ENCODE results near the gene SLC16A2.

Gene SLC16A2

DNA sequence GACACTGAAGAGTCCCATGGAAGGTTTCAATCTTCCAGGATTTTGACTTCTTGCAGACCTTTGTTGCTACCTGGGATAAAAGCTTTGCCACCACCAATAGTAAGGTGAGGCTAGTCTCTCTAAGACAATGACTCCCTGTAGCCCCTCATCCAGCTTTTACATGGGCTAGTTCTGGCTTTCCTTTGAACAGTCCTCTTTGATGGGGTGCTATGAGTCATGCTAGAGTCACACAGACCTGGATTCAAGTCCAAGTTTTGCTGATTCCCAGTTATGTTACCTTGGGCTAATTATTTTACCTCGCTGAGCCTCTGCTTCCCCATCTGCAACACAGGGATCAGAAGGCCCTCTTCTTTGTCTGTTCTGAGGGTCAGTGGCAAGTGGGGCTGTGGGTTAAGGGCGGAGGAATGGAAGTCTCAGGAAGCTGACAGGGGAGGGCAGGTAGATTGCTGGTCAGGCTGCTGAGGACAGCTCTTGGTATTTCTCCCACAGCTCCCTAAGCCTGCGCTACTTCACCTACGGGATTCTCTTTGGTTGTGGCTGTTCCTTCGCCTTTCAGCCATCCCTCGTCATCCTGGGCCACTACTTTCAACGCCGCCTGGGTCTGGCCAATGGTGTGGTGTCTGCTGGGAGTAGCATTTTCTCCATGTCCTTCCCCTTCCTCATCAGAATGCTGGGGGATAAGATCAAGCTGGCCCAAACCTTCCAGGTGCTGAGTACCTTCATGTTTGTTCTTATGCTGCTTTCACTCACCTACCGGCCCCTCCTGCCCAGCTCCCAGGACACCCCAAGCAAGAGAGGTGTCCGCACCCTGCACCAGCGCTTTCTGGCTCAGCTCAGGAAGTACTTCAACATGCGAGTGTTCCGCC is 102.8 kb downstream of the SLC16A2 start:
- Mint-ChIP-seq H3K9me3 (no peaks in the 10 kb centered on the region), H3K36me3 (ENCODE audit: low read depth) (no peaks in the 10 kb centered on the region), H3K27ac (no peak overlapping the region), H3K4me1 (ENCODE audit: low read depth) (no peaks in the 10 kb centered on the region), H3K4me3 (no peak overlapping the region), H3K27me3 (ENCODE audit: low read depth) (no peaks in the 10 kb centered on the region)
- no peak for DNase-seq (ENCODE audit: low spot score)

DNA sequence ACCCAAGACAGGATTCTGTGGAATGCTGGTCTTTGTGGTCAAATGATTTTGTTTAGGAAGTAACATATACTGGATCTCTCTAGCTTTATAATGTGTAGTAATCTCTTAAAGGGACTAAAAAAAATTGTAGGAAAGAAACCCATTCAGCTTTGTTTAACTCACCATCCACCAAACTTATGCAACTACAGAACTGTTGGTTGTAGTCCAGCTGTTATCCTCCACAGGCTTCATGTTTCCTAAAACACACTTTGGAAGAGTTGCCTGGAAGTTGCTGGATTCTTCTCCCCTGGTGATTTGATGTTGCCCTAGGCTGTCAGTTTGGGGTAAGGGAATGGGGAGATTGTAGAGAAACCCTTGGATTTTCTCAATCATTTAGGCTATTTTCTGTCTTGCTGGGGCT is 103.8 kb downstream of the SLC16A2 start:
- no peak overlapping the region for H3K4me3 Mint-ChIP-seq
- no peak for DNase-seq (ENCODE audit: low spot score)
- no peaks in the 10 kb centered on the region for H3K9me3 Mint-ChIP-seq
- no peak overlapping the region for H3K27ac Mint-ChIP-seq
- no peaks in the 10 kb centered on the region for H3K36me3 Mint-ChIP-seq (ENCODE audit: low read depth)
- no peaks in the 10 kb centered on the region for H3K4me1 Mint-ChIP-seq (ENCODE audit: low read depth)
- no peaks in the 10 kb centered on the region for H3K27me3 Mint-ChIP-seq (ENCODE audit: low read depth)

DNA sequence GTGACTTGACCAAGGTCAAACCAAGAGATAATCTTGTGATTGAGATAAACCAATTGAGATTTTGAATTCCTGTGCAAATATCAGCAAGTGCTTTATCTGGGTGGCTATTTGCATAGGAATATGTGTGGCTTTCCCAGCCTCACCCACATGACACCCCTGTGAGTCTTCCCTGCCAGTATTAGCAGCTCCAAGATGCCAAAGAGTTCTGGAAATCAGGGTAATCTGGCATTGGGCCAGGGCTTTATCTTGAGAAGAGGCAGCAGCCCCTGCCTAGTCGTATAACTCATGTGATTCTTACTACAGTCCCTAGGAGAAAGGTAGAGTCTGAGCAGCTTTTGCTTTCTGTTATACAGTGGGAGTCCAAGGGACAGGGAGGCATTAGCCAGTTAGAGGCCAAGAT is 105.5 kb downstream of the SLC16A2 start:
- H3K4me3 Mint-ChIP-seq, result no peak overlapping the region
- no peak overlapping the region for H3K27ac Mint-ChIP-seq
- no peak for DNase-seq (ENCODE audit: low spot score)
- no peaks in the 10 kb centered on the region for H3K36me3 Mint-ChIP-seq (ENCODE audit: low read depth)
- no peaks in the 10 kb centered on the region for H3K27me3 Mint-ChIP-seq (ENCODE audit: low read depth)
- no peaks in the 10 kb centered on the region for H3K9me3 Mint-ChIP-seq
- H3K4me1 Mint-ChIP-seq (ENCODE audit: low read depth), result no peaks in the 10 kb centered on the region

DNA sequence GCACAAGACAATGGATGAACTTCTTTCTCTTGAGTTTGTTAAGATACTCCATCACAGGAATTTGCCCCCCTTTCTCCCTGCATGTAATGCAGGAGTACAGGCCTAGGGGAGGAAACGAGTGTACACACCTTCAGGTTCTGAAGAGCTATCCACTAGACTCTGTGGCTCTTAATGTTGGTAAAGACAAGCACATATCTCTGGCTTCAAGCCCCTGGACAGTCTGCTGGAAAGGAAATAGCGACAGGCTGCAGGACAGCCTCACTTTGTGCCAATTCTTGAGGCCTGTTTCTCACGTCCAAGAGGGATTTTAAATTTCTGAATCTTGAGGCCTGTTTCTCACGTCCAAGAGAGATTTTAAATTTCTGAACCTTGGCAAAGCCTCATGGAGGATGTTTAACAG is 106.1 kb downstream of the SLC16A2 start:
- Mint-ChIP-seq H3K36me3 (ENCODE audit: low read depth) (no peaks in the 10 kb centered on the region), H3K27me3 (ENCODE audit: low read depth) (no peaks in the 10 kb centered on the region), H3K27ac (no peak overlapping the region), H3K4me3 (no peak overlapping the region), H3K4me1 (ENCODE audit: low read depth) (no peaks in the 10 kb centered on the region), H3K9me3 (no peaks in the 10 kb centered on the region)
- DNase-seq (ENCODE audit: low spot score), result no peak

DNA sequence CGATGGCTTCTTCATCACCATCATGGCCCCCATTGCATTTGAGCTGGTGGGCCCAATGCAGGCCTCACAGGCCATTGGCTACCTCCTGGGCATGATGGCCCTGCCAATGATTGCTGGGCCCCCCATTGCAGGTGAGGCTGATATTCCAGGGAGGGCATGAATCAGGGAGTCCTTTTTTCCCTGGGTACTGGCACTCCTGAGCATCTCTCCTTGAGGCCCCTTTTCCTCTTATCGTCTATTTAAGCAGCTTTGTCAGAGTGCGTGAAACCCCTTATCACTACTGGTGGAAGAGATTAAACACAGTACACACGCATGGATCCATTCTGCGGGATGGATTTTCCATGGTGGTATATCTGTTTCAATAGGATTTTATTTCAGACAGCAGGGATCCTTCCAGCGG is 108.0 kb downstream of the SLC16A2 start:
- Mint-ChIP-seq H3K27me3 (ENCODE audit: low read depth) (no peaks in the 10 kb centered on the region), H3K9me3 (no peaks in the 10 kb centered on the region), H3K4me1 (ENCODE audit: low read depth) (no peaks in the 10 kb centered on the region), H3K36me3 (ENCODE audit: low read depth) (no peaks in the 10 kb centered on the region), H3K27ac (no peak overlapping the region), H3K4me3 (no peak overlapping the region)
- no peak for DNase-seq (ENCODE audit: low spot score)

DNA sequence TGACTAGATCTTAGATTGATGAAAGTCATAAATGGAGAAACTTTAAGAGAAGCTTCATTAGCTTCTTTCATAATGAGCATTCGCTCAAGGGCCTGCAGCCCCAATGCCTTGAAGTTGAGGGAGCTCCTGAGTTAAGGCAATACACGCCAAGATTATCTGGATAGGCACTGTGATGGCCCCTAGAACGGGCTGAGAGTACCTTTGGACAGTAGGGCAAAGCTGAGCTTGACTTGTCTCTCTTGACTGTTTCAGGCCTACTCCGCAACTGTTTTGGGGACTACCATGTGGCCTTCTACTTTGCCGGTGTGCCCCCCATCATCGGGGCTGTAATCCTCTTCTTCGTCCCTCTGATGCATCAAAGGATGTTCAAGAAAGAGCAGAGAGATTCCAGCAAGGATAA is 109.8 kb downstream of the SLC16A2 start:
- H3K27ac Mint-ChIP-seq, result no peak overlapping the region
- no peaks in the 10 kb centered on the region for H3K36me3 Mint-ChIP-seq (ENCODE audit: low read depth)
- peaks cover 7% of the 10 kb centered on the region for H3K4me1 Mint-ChIP-seq (ENCODE audit: low read depth)
- H3K9me3 Mint-ChIP-seq, result no peaks in the 10 kb centered on the region
- DNase-seq (ENCODE audit: low spot score), result no peak
- no peak overlapping the region for H3K4me3 Mint-ChIP-seq
- H3K27me3 Mint-ChIP-seq (ENCODE audit: low read depth), result no peaks in the 10 kb centered on the region

DNA sequence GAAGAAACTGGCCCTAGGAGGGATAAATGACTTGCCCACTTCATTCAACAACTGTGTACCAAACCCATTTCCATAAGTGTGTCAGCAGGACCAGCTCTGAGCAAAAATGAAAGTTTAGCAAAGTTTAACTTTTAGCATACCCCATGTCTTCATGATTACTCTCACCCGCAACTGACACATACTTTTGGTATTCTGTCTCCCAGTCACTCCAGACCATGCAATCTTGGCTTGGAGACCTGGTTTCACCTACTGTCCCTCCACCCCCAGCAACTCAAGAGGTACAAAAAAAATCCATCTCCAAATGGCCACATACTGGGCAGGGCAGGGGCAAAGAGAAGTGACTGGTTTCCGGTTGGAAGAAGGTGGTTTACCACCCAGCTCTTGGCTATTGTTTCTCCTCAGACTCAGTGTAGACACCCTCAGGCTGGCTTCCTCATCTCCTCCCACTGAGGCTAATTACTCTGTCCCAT is 113.3 kb downstream of the SLC16A2 start:
- Mint-ChIP-seq H3K27me3 (ENCODE audit: low read depth) (no peaks in the 10 kb centered on the region), H3K9me3 (no peaks in the 10 kb centered on the region), H3K4me3 (no peak overlapping the region), H3K27ac (peak overlapping the region; percentile 45), H3K36me3 (ENCODE audit: low read depth) (no peaks in the 10 kb centered on the region), H3K4me1 (ENCODE audit: low read depth) (peaks cover 9% of the 10 kb centered on the region)
- DNase-seq (ENCODE audit: low spot score), result peak; percentile 33

DNA sequence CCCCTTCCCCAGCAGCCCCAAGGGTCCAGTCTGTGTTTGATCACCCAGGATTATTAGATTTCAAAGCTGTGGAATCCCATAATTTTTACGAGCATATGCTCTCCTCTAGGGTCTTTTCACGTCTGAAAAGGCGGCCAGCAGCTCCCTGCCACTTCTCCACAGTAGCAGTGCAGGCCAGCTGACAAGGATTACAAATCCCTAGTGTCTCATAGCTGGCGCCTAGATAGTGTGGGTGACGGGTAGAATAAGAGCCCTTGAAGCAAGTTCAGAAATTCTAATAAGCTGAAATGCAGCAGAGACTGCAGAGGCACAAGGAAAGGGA is 113.8 kb downstream of the SLC16A2 start:
- no peaks in the 10 kb centered on the region for H3K9me3 Mint-ChIP-seq
- H3K27ac Mint-ChIP-seq, result peak overlapping the region; percentile 79
- H3K27me3 Mint-ChIP-seq (ENCODE audit: low read depth), result no peaks in the 10 kb centered on the region
- peaks cover 9% of the 10 kb centered on the region for H3K4me1 Mint-ChIP-seq (ENCODE audit: low read depth)
- no peaks in the 10 kb centered on the region for H3K36me3 Mint-ChIP-seq (ENCODE audit: low read depth)
- no peak for DNase-seq (ENCODE audit: low spot score)
- peak overlapping the region; percentile 72 for H3K4me3 Mint-ChIP-seq

DNA sequence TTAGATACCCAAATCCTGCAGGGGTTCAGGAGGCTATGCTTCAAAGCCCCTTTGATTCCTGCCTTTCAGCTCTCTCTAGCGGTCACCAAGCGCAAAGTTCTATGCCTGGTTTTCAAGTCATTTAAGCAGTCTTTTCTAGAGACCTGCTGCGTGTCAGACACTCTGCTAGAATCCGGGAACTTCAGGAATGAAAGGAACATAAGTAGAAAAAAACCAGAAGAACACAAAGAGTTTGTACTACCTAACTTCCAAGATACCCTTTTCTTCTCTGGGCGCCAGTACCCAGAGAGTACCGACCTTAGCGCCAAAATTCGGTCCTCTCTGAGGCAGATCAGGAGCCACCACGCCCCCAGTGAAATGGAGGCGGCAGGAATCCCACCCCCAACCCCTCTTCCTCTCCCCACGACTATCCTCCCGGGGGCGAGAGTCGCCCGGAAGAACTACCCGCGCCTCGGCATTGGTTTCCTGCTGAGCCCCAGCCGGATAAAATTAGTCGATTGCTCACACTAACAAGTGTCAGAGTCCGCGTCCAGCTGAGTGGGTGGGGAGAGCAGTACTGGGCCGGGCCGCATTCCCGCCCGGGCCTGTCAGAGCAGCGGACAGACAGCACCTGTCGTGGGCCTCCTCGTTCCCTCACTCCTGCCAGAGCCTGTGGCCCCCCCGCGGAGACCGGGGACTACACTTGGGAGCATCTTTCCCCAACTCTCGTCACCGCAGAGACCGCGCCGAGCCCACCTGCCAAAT is 114.3 kb downstream of the SLC16A2 start:
- Mint-ChIP-seq H3K4me1 (ENCODE audit: low read depth) (peaks cover 10% of the 10 kb centered on the region), H3K36me3 (ENCODE audit: low read depth) (no peaks in the 10 kb centered on the region)

DNA sequence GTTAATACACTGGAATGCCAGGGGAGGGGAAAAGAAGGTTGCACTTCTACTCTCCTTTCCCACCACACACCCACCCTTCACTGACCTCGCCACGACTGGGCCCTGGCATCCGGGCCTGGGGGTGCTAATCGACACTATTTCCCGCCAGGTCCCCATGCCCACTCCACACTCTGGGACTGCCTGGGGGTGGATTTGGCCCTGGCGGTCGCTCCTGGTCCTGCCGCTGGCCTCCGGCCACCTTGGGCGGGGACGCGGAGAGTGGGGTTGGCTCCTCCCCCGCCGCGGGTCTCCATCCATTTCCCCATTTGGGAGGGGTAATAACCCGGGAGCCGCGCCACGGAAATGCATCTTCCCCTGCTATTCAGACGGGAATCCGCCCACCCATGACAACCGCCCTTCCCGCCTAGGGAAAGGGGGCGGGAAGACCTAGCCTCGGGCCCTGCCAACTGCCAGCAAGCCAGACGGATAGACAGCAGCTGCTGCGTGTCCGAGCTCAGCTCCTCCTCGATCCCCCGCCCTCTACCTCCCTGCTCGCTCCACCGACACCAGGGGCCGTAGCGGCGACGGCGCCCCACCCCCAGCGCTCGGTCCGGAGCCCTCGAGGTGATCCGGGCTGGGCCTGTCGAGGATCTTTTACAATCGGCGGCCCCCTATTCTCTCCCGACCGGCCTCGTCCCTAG is 115.0 kb downstream of the SLC16A2 start:
- H3K4me1 Mint-ChIP-seq (ENCODE audit: low read depth), result peaks cover 12% of the 10 kb centered on the region
- peak; percentile 21 for DNase-seq (ENCODE audit: low spot score)
- H3K27me3 Mint-ChIP-seq (ENCODE audit: low read depth), result no peaks in the 10 kb centered on the region
- H3K36me3 Mint-ChIP-seq (ENCODE audit: low read depth), result no peaks in the 10 kb centered on the region
- peak overlapping the region; percentile 72 for H3K4me3 Mint-ChIP-seq
- H3K9me3 Mint-ChIP-seq, result no peaks in the 10 kb centered on the region
- H3K27ac Mint-ChIP-seq, result peak overlapping the region; percentile 79

More for the DNA sequence above, 114.3 kb downstream of the SLC16A2 start:
- H3K9me3 Mint-ChIP-seq, result no peaks in the 10 kb centered on the region
- DNase-seq (ENCODE audit: low spot score), result peak; percentile 49
- peak overlapping the region; percentile 72 for H3K4me3 Mint-ChIP-seq
- H3K27ac Mint-ChIP-seq, result peak overlapping the region; percentile 79
- no peaks in the 10 kb centered on the region for H3K27me3 Mint-ChIP-seq (ENCODE audit: low read depth)

DNA sequence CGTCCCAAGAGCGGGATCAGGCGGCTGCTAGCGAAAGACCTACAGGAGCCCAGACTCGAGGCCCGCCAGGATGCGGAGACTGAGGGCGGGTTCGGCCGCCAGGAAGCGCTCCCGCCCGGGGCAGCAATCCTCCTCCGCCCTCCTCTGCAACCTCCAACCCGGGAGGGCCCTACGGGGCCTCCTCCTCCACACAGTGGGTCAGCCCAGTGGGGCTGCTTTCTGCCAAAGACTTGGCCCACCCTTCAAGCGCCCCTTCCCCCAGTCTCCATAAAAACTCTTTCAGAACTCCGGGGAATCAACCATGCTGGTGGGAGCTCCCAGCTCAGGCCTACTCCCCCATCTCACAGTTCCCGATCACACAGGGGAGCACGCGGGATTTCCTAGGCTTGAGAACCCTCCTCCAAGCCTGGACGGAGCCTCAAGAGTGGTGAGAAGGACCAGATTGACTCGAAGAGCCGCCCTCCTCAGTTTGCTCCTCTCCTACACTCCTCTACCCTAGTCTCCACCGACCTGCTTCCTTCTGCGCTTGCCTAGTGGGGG is 115.6 kb downstream of the SLC16A2 start:
- H3K36me3 Mint-ChIP-seq (ENCODE audit: low read depth), result no peaks in the 10 kb centered on the region
- DNase-seq (ENCODE audit: low spot score), result no peak
- no peaks in the 10 kb centered on the region for H3K27me3 Mint-ChIP-seq (ENCODE audit: low read depth)
- H3K9me3 Mint-ChIP-seq, result no peaks in the 10 kb centered on the region
- H3K4me3 Mint-ChIP-seq, result peak overlapping the region; percentile 72
- H3K27ac Mint-ChIP-seq, result peak overlapping the region; percentile 82
- peaks cover 12% of the 10 kb centered on the region for H3K4me1 Mint-ChIP-seq (ENCODE audit: low read depth)

DNA sequence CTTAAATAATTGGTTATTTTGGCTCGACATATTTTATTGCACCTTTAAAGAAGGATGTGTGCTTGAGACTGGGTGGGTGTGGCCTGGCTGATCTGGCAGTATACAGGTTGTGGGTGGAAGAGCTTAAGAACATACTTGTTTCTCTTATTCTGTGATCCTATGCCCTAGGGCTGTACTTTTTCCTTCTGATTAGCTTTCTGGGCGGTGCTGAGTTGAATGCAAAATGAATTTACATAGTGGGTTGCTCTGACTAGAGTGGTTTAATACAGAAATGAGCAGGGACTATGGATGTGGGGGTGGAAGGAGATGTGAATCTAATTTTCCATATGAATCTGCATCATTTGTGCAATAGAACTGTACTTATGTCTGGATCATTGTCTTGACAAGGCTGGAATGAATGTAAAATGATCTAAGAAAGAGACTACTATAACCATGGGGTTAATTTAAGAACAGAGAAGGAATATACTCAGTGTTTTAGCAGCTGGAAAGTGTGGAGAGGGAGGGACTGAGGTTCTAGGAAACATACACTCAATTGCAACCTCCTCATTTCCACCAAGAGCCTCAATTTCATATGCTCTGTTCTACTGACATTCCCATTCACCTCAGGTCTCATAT is 119.4 kb downstream of the SLC16A2 start:
- Mint-ChIP-seq H3K4me3 (no peak overlapping the region), H3K27ac (no peak overlapping the region), H3K9me3 (no peaks in the 10 kb centered on the region), H3K4me1 (ENCODE audit: low read depth) (peaks cover 5% of the 10 kb centered on the region), H3K27me3 (ENCODE audit: low read depth) (no peaks in the 10 kb centered on the region), H3K36me3 (ENCODE audit: low read depth) (no peaks in the 10 kb centered on the region)
- peak; percentile 28 for DNase-seq (ENCODE audit: low spot score)

DNA sequence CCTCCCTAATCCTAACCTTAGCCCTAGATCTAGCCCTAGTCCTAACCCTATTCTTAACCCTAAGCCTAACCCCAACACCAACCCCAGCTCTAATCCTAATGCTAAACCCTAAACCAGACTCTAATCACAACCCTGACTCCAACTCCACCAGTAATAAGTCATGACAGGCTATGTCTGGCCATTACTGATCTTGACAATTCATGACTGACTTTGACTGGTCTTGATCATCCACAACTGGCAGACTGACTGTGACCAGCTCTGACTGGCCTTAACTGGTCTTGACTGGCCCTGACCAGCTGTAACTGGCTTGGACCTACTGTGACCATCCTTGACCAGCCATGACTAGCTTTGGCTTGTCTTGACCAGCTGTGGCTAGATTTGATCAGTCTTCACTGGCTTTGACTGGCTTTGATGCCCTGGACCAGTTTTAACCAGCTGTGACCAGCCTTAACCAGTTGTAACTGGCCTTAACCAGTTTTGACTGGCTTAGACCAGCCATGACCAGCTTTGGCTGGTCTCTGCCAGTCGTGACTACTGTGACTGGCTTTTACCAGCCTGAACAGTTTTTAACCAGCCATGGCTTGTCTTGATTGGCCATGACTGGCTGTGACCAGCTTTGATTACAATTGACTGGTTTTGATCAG is 124.7 kb downstream of the SLC16A2 start:
- H3K4me3 Mint-ChIP-seq, result no peak overlapping the region
- no peaks in the 10 kb centered on the region for H3K27me3 Mint-ChIP-seq (ENCODE audit: low read depth)
- H3K9me3 Mint-ChIP-seq, result no peaks in the 10 kb centered on the region
- no peak overlapping the region for H3K27ac Mint-ChIP-seq
- no peaks in the 10 kb centered on the region for H3K36me3 Mint-ChIP-seq (ENCODE audit: low read depth)
- no peak for DNase-seq (ENCODE audit: low spot score)
- peaks cover 6% of the 10 kb centered on the region for H3K4me1 Mint-ChIP-seq (ENCODE audit: low read depth)
